Measurements from ENCODE around the gene ARHGAP10. TPM values are rescaled to one million over a fixed set of nuclear protein-coding genes. Genes with fewer than 3 reads are reported as not detected.

ARHGAP10 gene
- total RNA-seq, 2 donors from 2014 or later, result 23.9 to 28.7 TPM

GRCh38 chr4:147736458-147736857 is 4.6 kb downstream of the ARHGAP10 start:
- ATAC-seq, result no peak
- H3K4me1 ChIP-seq, result peaks cover 19% of the 10 kb centered on the region
- H3K9me3 ChIP-seq, result no peaks in the 10 kb centered on the region
- no peaks in the 10 kb centered on the region for H3K36me3 ChIP-seq (replicated peaks in 1 of 2; ENCODE audit: insufficient read depth in 1 of 2, low read depth in 2 of 2)
- intact Hi-C loops (cut with DNase I), result no loop called here
- H3K4me3 ChIP-seq, result no peak overlapping the region
- no peak for TF ChIP-seq POLR2A (IDR thresholded peaks at IDR 0.05)
- no peak for TF ChIP-seq CTCF (IDR thresholded peaks at IDR 0.05)
- 84 to 90% methylated on average over 3 of the region's 3 CpGs for WGBS, 2 donors
- no peak overlapping the region for H3K27ac ChIP-seq
- no peak for DNase-seq
- no peaks in the 10 kb centered on the region for H3K27me3 ChIP-seq

GRCh38 chr4:147737623-147738022 is 5.7 kb downstream of the ARHGAP10 start:
- Histone ChIP-seq H3K36me3 (replicated peaks in 1 of 2; ENCODE audit: insufficient read depth in 1 of 2, low read depth in 2 of 2) (no peaks in the 10 kb centered on the region), H3K27ac (no peak overlapping the region), H3K27me3 (no peaks in the 10 kb centered on the region), H3K9me3 (no peaks in the 10 kb centered on the region), H3K4me3 (no peak overlapping the region), H3K4me1 (peaks cover 19% of the 10 kb centered on the region)
- intact Hi-C loops (cut with DNase I), result no loop called here
- 97 to 100% methylated on average over 2 of the region's 2 CpGs for WGBS, 2 donors
- no peak for DNase-seq
- ATAC-seq, result no peak
- TF ChIP-seq CTCF (IDR thresholded peaks at IDR 0.05), result no peak
- no peak for TF ChIP-seq POLR2A (IDR thresholded peaks at IDR 0.05)

GRCh38 chr4:147739239-147739823 is 7.4 kb downstream of the ARHGAP10 start:
- Histone ChIP-seq H3K4me3 (no peak overlapping the region), H3K9me3 (no peaks in the 10 kb centered on the region), H3K36me3 (replicated peaks in 1 of 2; ENCODE audit: insufficient read depth in 1 of 2, low read depth in 2 of 2) (no peaks in the 10 kb centered on the region), H3K27ac (no peak overlapping the region), H3K27me3 (no peaks in the 10 kb centered on the region), H3K4me1 (peaks cover 3% of the 10 kb centered on the region)
- TF ChIP-seq CTCF (IDR thresholded peaks at IDR 0.05) (no peak), POLR2A (IDR thresholded peaks at IDR 0.05) (no peak)
- no peak for ATAC-seq
- DNase-seq, result no peak
- 87 to 92% methylated on average over 7 of the region's 7 CpGs for WGBS, 2 donors
- intact Hi-C loops (cut with DNase I), result no loop called here

- TF ChIP-seq POLR2A (IDR thresholded peaks at IDR 0.05) (no peak), CTCF (IDR thresholded peaks at IDR 0.05) (no peak)
- ATAC-seq, result no peak
- Histone ChIP-seq H3K27me3 (no peaks in the 10 kb centered on the region), H3K27ac (no peak overlapping the region), H3K9me3 (no peaks in the 10 kb centered on the region), H3K4me3 (no peak overlapping the region), H3K36me3 (replicated peaks in 1 of 2; ENCODE audit: insufficient read depth in 1 of 2, low read depth in 2 of 2) (no peaks in the 10 kb centered on the region), H3K4me1 (no peaks in the 10 kb centered on the region)
- intact Hi-C loops (cut with DNase I), result no loop called here
- 76 to 82% methylated on average over 3 of the region's 3 CpGs for WGBS, 2 donors
- no peak for DNase-seq
Measured at GRCh38 chr4:147740176-147740575, 8.3 kb downstream of the ARHGAP10 start.

- H3K27ac ChIP-seq, result no peak overlapping the region
- no peak for TF ChIP-seq CTCF (IDR thresholded peaks at IDR 0.05)
- WGBS, 2 donors, result 92 to 100% methylated on average over 1 of the region's 1 CpG
- H3K27me3 ChIP-seq, result no peaks in the 10 kb centered on the region
- no peaks in the 10 kb centered on the region for H3K4me1 ChIP-seq
- intact Hi-C loops (cut with DNase I), result no loop called here
- no peak for ATAC-seq
- DNase-seq, result no peak
- no peaks in the 10 kb centered on the region for H3K9me3 ChIP-seq
- no peak overlapping the region for H3K4me3 ChIP-seq
- no peaks in the 10 kb centered on the region for H3K36me3 ChIP-seq (replicated peaks in 1 of 2; ENCODE audit: insufficient read depth in 1 of 2, low read depth in 2 of 2)
Measured at GRCh38 chr4:147741190-147741788, 9.4 kb downstream of the ARHGAP10 start.
